Measurements from ENCODE around the gene CST11.

Gene CST11

DNA sequence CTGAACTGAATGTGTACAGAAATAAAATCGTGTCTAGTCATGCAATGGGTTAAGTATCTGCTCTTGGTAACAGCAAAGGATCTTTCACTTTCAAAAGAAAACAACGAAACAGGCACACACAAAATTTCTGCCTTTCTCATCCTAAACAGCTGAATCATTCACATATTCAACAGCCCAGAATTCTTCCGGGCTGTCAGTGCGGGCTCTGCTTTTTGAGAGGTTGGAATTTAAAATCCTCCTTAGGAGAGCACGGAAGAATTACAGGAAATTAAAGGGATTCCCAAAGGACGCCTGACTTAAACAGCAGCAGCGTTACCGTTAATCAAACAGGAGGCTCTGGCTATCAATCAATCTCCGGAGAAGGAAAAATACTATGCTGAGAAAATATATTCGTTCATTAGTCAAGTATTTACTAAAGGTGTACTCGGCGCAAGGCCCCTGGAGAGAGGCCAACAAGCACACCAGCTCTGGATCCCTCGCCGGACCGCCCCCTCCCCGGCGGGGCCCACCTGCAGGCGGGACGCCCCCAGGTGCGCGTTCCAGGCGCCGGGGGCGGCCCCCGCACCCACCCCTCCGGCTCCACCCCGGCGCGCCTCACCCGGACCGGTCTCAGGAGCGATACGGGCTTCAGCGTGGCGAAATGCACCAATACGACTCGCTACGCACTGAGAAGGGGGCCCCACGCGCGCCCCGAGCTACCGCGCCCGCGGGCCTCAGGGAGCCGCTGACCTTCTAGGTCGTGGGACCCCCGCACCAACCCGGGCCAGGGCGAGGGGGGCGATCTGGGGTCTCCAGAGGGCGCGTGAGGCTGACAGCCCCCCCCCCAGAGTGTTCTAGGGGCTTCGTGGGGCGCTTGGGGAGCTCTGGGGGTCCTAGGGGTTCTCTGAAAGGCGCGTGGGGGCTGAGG, 32.4 kb downstream of the CST11 start:
- peak; percentile 42 for DNase-seq

DNA sequence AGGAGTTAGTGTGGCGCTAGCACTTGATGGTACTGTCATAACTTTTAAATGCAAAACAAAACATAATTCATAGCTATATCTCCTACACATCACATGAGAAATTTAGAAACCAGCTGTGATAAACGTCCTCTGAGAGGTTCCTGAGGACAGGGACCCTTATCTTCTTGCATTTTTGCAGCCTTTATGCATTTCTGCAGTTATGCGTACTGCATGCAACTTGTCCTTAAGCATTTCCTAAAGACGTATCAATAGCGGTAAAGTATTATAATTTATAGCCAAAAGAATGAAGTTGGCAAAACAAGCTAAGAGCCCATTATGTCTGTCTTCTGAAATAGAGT, 33.0 kb downstream of the CST11 start:
- no peak for DNase-seq

DNA sequence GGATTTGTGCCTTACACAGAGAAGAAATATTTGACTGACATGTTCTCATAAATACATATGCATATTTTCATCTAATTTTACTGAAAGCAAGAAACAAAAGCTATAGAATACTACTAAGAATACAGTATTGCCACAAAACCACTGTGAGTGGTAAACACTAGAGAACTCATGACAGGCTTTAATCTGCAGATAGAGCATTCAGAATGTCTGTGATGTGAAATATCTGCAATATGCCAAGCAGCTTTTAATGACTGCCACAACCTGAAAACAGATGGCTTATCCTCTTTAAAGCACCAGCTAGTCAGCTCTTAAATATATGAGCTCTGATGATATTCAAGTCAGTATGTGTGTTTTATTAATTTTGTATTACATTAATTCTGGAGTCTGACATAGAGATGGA, 34.8 kb downstream of the CST11 start:
- DNase-seq = no peak

DNA sequence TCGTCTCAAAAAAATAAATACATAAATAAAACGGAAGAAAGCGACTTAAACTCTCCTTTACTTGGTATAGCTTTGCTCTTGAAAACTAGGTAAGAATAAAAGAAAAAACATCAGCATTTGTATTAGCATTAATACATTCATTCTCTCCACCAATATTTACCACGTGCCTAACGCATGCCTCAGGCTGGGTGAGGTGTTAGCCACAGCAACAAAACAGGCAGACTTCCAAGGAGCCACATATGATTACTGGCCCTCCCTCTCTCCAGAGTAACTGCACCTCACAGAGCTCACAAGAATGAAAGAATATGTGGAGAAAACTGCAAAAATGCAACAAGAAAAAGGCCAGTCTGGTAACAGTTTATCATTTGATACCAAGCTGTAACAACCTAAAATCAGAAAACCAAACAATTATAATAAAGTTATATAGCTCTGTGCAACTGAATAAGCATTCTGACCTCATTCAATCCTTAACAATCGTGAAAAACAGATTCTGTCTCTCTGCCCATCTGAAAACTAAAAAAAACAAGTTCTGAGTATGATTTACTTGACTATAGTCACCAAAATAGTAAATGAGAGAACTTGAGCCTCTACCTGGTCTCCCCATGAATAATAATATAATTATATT, 36.6 kb downstream of the CST11 start:
- no peak for DNase-seq

DNA sequence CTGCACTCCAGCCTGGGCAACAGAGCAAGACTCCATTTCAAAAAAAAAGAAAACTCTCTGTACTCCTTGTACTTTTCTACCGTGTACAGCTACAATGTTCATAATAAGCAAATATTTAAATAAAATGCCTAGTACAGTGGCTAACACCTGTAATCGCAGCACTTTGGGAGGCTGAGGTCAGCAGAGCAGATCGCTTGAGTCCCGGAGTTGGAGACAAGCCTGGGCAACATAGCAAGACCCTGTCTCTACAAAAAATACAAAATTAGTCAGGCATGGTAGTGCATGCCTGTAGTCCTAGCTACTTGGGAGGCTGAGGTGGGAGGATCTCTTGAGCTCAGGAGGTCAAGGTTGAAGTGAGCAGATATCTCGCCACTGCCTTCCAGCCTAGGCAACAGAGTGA, 37.1 kb downstream of the CST11 start:
- DNase-seq = no peak

DNA sequence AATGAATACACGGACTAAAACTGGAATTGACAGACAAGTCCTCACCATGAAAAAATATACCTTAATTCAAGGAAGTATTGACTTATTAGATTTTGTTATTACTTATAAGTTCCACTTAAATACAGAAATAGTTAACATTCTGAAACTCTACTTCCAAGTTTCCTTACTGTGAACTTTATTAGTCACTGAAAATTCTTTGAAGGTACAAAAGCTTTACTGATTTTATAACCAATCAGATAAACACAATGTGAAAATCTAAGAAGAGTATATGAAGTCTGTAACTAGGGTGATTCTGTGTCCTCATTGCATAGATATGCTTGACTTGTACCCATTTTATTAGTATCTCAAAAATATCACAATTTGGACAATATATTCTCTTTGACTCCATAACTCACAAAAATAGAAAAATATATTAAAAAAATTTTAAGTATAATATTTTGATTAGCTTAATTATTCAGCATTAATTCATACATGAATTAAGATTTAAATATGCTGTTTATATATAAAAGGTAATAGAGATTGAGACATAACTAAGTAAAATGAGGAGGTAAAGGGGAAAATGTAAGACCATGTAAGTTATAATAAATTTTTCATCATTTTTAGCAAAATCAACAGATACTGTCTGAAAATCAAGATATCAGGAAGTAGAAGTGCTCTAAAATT, 38.0 kb downstream of the CST11 start:
- no peak for DNase-seq

DNA sequence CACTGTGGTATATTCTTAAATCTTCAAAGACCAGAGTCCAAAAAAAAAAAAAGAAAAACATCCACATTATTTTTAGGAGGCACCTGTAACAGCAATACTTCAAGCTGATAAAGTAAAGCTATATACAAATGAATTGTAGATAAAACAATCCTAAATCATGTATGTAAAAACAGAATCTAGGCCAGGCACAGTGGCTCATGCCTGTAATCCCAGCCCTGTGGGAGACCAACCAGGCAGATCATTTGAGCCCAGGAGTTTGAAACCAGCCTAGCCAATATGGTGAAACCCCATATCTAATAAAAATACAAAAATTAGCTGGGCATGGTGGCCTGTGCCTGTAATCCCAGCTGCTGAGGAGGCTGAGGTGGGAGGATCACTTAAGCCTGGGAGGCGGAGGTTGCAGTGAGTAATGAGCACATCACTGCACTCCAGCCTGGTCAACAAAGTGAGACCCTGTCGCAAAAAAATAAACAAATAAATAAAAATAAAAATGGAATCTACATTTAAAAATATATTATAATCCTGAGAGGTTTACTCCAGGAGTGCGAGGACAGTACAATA, 38.7 kb downstream of the CST11 start:
- DNase-seq = no peak

DNA sequence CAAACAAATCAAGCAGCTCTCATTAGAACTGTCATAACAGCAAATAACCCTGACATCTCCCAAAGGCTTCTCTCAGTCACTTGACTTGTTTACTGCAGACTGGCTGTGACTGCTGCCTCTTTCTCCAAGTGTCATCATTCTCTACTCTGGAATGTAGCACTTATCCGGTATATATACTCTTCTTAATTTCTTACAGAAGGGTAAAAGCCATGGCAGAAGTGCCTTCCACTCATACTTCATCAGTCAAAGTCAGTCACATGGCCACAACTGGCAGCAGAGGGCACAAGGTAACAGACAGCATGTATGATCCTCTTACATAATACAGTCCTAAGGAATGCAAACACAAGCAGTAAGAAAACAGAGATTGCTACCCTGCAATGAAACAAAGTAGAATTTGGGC, 40.6 kb downstream of the CST11 start:
- no peak for DNase-seq

DNA sequence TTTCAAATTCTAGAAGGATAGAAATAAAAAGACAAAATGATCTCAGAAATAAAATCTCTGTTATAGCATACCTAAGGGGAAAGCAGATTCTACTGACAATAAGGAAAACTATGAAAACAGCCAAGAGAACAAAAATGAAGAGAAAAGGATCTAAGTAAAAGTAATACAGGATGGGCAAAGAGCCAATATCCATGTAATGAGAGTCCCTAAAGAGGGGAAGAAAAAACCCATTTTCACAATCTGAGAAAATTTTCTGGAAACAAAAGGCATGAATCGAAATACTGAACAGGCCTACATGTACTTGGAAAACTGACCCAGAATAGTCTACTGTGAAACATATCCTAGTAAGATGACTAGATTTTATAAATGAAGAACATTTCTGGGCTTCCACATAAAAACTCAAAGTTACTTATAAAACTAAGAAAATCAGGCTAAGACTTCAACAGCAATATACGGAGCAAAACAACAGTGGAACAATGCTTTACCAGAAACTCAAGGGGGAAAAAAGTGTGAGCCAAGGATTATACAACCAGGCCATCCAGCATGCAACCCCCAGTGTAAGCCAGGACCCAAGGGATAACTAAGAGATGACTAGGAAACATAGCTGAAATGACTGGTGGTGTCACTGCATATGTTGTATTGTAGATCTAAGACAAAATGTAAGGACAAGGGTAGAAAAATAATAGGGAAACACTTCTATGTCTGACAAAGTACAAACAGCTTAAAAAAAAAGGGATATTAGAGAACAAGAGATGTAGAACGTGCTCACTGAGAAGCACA, 41.6 kb downstream of the CST11 start:
- DNase-seq = no peak

DNA sequence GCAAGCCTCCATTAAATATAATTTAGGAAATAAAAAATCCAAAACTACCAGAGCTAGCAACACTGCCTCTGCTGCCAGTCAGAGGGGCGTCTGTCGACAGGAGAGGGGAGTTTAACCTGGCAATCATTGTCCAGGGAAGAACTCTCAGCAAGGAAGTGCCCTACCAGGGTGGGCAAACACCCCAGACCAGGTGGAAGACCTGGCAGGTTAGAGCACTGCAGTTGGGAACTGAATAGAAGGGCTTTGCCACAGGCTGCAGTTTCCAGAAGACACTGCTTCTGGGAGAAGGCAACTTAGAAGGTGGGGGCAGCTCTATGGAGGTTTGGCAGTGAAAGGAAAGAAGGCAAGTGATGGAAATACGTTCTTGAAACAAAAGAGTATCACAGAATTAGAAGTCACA, 42.9 kb downstream of the CST11 start:
- DNase-seq = no peak

DNA sequence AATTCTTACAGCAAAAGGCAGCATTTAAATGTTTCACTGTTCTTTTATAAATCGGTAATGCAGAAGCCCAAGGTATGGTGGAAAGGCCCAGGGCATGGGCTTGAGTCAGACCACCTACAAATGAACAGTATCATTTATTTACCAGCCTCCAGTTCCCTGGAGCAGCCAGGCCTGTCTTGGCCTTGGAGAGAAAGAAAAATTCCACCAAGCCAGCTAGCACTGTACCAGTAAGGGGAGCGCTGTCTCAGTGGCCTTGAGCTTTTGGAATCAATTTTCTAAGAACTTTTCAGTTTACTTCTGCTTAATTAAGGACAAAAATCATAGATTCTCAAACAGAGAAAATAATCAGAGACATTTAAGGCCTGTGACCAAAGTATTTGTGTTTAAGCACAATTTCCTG, 43.7 kb downstream of the CST11 start:
- no peak for DNase-seq

DNA sequence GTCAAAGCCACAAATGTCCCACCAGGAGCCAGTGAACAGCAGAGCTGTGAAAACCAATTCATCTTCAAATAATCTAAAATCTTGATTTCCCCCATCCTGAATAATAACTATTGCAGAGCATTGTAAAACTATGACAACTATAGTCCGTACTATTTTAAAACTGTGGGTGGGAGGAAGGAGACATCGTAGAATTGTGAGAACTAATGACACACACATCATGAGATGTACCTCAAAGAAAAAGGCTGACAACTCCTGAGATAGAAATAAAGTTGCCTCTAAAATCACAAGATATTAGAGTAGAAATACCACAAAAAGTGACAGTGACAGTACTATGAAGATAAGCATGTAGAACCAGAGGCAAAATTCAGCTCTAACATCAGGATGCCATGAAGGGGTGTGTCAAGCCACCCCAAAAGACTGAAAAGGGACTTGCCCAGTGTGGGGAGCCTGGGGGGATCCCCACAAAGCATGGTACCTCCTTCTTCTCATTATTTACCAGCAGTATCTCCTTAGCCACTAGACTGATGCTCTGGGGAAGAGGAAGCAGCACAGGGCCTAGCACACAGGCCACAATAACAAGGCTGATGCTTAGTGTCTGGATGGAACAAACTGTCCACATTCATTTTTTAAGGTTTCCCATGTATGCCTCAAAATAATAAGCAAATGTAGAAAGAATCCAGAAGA, 44.8 kb downstream of the CST11 start:
- no peak for DNase-seq

DNA sequence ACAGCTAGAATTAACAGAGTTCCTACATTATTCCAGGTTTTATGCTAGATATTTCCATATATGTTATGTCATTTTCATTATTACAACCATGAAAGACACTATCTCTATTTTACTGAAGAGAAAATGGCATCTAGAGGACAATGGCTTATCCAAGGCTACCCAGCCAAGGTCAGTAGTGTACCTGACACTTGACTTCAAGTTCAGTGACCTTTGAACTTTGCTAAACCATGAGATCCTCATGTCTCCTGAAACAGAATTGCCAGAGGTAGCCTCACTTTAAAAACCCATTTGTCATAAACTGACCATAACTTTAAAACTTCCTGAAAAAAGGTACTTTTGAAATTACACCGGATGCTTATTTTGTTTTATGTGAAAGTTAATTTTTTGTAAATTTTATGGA, 45.8 kb downstream of the CST11 start:
- DNase-seq = no peak

DNA sequence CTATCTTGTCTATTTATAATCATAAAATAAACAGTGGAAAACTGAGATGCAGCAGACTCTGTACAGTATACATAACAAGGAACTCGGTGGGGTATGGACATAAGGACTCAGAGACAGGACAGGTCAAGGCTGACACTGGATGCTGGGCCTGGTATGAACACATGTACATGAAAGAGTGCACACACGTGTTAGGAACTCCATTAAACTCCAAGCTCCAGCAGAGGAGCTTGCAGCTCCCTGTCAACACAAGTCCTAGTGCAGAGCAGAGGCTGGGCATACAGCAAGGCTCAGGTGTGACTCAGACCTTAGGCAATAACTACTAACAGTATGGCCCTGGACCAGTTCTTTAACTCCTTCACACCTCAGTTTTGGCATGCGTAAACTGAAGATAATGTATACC, 48.5 kb downstream of the CST11 start:
- DNase-seq = no peak

DNA sequence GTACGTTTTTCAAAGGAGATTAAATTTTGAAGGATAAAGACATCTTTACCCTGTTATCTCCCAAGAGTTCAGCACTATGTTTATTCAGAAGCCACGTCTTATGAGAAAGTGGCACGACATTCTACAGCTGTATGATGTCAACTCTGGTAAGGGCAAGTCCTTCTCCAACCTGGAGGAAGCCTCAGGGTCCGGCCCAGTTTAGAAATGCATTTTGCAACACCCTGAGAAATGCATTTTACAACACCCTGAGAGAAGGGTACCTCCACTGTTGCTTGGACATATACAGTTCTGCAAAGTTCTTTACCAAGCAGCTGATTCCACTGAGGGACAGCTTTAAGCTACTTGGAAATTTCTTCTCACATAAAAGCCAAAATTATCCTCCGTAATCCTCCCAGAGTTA, 48.9 kb downstream of the CST11 start:
- no peak for DNase-seq

DNA sequence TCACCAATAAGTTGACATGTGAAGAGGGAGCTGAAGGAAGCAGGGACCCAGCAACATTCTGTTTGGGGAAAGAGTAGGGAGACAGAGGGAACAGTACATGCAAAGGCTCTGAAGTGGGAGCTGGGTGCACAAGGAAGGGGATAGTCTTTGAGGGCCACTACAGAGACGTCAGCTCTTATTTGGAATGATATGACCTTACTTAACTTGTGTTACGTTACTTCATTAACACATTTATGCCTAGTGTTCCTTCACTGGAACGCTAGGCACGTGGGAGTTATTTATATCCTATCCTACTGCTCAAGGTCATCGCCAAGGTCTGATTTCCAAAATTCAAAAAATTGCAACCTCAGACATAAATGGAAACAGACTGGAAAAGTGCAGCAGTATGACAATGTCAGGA, 51.6 kb downstream of the CST11 start:
- DNase-seq = no peak
